Kidney (tissue), 14 donors: Measurements from ENCODE around the gene ATP11A. TPM values are rescaled to one million over a fixed set of nuclear protein-coding genes. Genes with fewer than 3 reads are reported as not detected.

ENCODE experiments used
- DNase-seq, 5 donors: peaks; one replicate each; pipeline ENCODE4 v3.0.0-alpha.2; 2013 to 2020
- FAIRE-seq: peaks from 2 replicates; lab custom pipeline; 2012; peaks lifted over from hg19 to GRCh38; lab: Jason Lieb, UNC
- H3K27ac ChIP-seq, 2 donors: one replicate each; pipeline ENCODE4 v1.7.0; 2013; ENCODE audit warnings: low read depth in 2 of 2, low read length in 2 of 2, inconsistent platforms in 1 of 2
- H3K27me3 ChIP-seq: one replicate; pipeline ENCODE4 v1.7.1; 2013; ENCODE audit warnings: low read length, inconsistent platforms; ENCODE audit not compliant: control insufficient read depth, insufficient read depth
- H3K36me3 ChIP-seq, 3 donors: one replicate each; pipeline versions ENCODE4 v1.7.0 to v1.7.1; 2013; ENCODE audit warnings: low read length in 3 of 3, control low read depth in 1 of 3, inconsistent platforms in 1 of 3; ENCODE audit not compliant: insufficient read depth in 3 of 3, control insufficient read depth in 2 of 3
- H3K4me1 ChIP-seq, 3 donors: one replicate each; pipeline versions ENCODE4 v1.7.0 to v1.7.1; 2013; ENCODE audit warnings: low read length in 3 of 3, inconsistent platforms in 1 of 3, low read depth in 1 of 3; ENCODE audit not compliant: control insufficient read depth in 2 of 3, insufficient read depth in 2 of 3
- H3K4me3 ChIP-seq, 3 donors: one replicate each; pipeline versions ENCODE4 v1.7.0 to v1.8.1; 2013; ENCODE audit warnings: low read length in 3 of 3, control low read depth in 1 of 3, inconsistent platforms in 1 of 3
- H3K9ac ChIP-seq, 3 donors: one replicate each; pipeline versions ENCODE4 v1.7.0 to v1.7.1; 2013; ENCODE audit warnings: low read length in 3 of 3, control low read depth in 1 of 3, inconsistent platforms in 1 of 3
- H3K9me3 ChIP-seq, 3 donors: one replicate each; pipeline versions ENCODE4 v1.7.0 to v1.7.1; 2013; ENCODE audit warnings: low read length in 3 of 3, control low read depth in 1 of 3, inconsistent platforms in 1 of 3; ENCODE audit not compliant: control insufficient read depth in 2 of 3, insufficient read depth in 1 of 3
- intact Hi-C: fragments of 100-400 bp; cut with DNase I; formaldehyde crosslinking; loops from one replicate; pipeline ENCODE4 v1.11.1; 2022
- polyA plus RNA-seq: library from polyadenylated mRNA; stranded (reverse); fragments of 350-450 nt; fragmentation: Illumina TruSeq; extraction: RNeasy Lipid Tissue Mini Kit (QIAGEN cat#74804); gene quantifications from one replicate; pipeline ENCODE4 v1.2.3, GENCODE V29; 2014; ENCODE audit warnings: low read depth, low replicate concordance; ENCODE audit not compliant: insufficient read depth
- total RNA-seq: library from RNA; stranded (reverse); fragmentation: NEBNext Ultra II Directional; extraction: Animal tissue kit (Norgen Biotek cat#: 25700); gene quantifications from one replicate; pipeline ENCODE4 v1.2.1, GENCODE V29; 2021
- TF ChIP-seq, protein P1 (sequence below): IDR thresholded peaks from 3 replicates; pipeline ENCODE4 v1.5.1; 2012; ENCODE audit warnings: mild to moderate bottlenecking, moderate library complexity, borderline replicate concordance; ENCODE audit not compliant: insufficient read depth; ENCODE audit errors: extremely low read depth
- donor health status: control.
- donor health status: control.
- donor health status: control.
- donor health status: control.
- donor health status: control.
- donor health status: DM: yes; HTN: yes; CAD: no.
- donor health status: Normal renal cell carcinoma (clear cell type).

The ATP11A gene
- total and polyA plus RNA-seq, 2 donors from 2014 or later: 4.9 to 212 TPM

DNA sequence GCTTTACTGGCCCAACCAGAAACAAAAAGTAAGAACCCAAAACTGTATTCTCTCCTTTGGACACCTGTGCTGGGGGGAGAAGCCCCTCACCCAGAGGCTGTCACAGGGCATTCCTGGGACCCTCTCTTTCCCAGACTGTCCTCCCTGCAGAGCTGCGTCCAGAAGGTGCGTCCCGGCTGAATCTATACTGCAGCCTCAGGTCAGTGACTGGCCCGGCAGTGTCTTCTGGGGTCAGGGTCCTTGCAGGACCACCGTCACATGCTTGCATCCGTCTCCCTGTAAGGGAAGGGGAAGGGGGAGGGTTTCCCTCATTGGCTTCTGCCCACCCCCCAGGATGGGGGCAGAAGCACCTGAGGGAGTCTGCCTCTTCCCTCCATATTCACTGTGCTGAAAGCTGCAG is 76.5 kb downstream of the ATP11A start:
- no peak overlapping the region for H3K4me3 ChIP-seq
- no peak for FAIRE-seq
- intact Hi-C loops: no loop called here
- H3K9ac ChIP-seq: no peak overlapping the region
- H3K27me3 ChIP-seq: no peaks in the 10 kb centered on the region
- H3K4me1 ChIP-seq: peaks cover 0 to 8% (median 0%) of the 10 kb centered on the region in 3 donors
- no peaks in the 10 kb centered on the region for H3K36me3 ChIP-seq
- TF ChIP-seq, protein P1, sequence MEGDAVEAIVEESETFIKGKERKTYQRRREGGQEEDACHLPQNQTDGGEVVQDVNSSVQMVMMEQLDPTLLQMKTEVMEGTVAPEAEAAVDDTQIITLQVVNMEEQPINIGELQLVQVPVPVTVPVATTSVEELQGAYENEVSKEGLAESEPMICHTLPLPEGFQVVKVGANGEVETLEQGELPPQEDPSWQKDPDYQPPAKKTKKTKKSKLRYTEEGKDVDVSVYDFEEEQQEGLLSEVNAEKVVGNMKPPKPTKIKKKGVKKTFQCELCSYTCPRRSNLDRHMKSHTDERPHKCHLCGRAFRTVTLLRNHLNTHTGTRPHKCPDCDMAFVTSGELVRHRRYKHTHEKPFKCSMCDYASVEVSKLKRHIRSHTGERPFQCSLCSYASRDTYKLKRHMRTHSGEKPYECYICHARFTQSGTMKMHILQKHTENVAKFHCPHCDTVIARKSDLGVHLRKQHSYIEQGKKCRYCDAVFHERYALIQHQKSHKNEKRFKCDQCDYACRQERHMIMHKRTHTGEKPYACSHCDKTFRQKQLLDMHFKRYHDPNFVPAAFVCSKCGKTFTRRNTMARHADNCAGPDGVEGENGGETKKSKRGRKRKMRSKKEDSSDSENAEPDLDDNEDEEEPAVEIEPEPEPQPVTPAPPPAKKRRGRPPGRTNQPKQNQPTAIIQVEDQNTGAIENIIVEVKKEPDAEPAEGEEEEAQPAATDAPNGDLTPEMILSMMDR: no peak
- H3K27ac ChIP-seq: no peak overlapping the region
- no peak for DNase-seq
- H3K9me3 ChIP-seq: no peaks in the 10 kb centered on the region

DNA sequence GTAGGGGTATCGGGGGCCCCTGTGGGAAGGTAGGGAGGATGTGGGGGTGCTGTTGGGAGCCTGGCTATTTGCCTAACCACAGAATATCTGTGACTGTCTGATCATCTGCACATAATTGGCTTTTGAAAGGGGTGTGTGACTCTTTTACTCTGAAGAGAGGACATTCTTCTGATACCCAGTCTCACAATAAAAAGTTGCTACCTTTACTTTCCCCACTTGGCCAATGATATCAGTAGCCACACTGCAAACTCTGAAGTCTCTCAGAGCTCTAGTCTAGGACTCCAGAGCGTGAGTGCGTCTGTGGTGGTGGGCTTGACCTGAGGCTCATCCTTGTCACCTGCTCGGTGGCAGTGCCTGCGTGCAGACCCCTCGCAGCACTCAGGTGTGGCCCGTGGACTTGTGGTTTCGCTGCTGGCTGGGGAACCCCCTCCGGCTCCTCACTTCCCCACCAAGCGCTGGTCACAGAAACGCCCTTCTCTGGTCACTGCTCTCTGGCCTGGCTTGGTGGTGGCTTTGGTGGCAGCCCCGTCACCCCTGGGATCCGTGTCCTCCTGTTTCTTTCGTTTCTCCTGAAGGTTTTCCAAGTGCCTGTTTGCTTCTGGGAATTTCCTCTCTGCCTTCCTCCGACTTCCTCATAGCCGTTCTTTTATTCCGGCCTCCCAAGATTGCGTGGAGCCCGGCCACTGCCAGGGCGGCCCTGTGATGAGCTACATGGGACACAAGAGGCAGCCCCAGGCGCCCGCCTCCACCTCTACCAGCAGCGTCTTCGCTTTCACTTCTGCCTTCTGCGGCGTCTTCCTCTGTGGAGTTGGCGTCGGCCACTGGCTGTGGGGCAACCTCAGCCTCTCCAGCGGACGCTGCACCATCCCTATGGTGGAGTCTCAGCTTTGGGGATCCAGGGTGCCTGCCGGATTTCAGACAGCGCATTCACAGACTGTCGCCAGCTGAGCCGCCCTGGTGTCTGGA is 78.0 kb downstream of the ATP11A start:
- FAIRE-seq (no peak), DNase-seq (peak in 1 of 5 donors; percentile 73)
- no peak overlapping the region for H3K9ac ChIP-seq
- H3K4me3 ChIP-seq: no peak overlapping the region
- peaks cover 0 to 8% (median 0%) of the 10 kb centered on the region in 3 donors for H3K4me1 ChIP-seq
- intact Hi-C loops: no loop called here
- H3K36me3 ChIP-seq: no peaks in the 10 kb centered on the region
- TF ChIP-seq, protein P1: no peak
- no peaks in the 10 kb centered on the region for H3K27me3 ChIP-seq
- no peaks in the 10 kb centered on the region for H3K9me3 ChIP-seq
- H3K27ac ChIP-seq: no peak overlapping the region

DNA sequence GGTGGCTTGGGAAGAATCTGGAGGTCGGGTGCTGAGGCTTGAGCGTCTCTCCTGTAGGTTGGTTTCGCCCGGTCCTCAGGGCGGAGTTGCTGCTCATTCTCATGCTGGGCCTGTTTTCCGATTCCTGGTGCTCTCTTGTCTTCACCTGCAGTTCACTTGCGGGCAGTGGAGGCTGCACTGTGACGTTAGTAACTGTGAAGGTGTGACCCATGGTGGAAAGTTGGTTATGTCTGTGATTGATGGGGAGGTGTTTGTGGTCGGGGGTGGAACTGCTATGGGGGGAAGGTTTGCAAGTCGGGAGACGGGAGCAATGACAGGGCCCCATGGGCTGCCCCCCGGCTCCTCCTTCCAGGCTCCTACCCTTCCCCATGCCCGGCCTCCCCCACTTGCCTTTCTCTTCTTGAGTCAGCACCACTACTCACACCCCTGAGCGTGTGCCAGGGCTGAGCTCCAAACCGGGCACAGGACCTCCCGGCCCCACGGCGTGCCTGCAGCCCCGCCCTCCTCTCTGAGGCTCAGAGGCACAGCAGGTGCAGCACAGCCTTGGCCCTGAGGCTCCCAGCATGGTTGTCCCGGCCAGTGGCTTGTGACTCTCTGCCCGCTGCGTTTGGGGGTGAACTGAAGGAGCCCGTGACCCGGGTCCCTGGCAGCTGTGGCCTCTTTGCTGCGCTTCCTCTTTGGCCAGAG is 79.1 kb downstream of the ATP11A start:
- H3K9ac ChIP-seq: no peak overlapping the region
- H3K9me3 ChIP-seq: no peaks in the 10 kb centered on the region
- DNase-seq (peak in 1 of 5 donors; percentile 80), FAIRE-seq (no peak)
- no peaks in the 10 kb centered on the region for H3K36me3 ChIP-seq
- H3K4me3 ChIP-seq: no peak overlapping the region
- TF ChIP-seq, protein P1: no peak
- H3K4me1 ChIP-seq: peaks cover 0 to 8% (median 0%) of the 10 kb centered on the region in 3 donors
- intact Hi-C loops: no loop called here
- no peaks in the 10 kb centered on the region for H3K27me3 ChIP-seq
- no peak overlapping the region for H3K27ac ChIP-seq
